HepG2 (cell line): ENCODE measurements around the gene ELOVL2. TPM values are rescaled to one million over a fixed set of nuclear protein-coding genes. Genes with fewer than 3 reads are reported as not detected.

ENCODE experiments used
- AKAP8 ChIP-seq: sonication (generic); formaldehyde crosslinking; IDR thresholded peaks from 2 replicates; pipeline ENCODE4 v1.5.1; 2020; ENCODE audit warnings: mild to moderate bottlenecking, missing genetic modification reagents
- CBX5 ChIP-seq: sonication (generic); formaldehyde crosslinking; IDR thresholded peaks from 2 replicates; pipeline ENCODE4 v1.4.0; 2020; ENCODE audit warnings: missing genetic modification reagents, borderline replicate concordance
- IRF2 ChIP-seq: IDR thresholded peaks from 2 replicates; pipeline ENCODE4 v1.6.1; 2018; ENCODE audit warnings: missing genetic modification reagents, missing compliant biosample characterization
- LCORL ChIP-seq, 2 experiments: fragments of 450-650 bp in 1 of 2; sonication (generic) in 1 of 2; formaldehyde crosslinking in 1 of 2; IDR thresholded peaks; 2 replicates each; pipeline versions ENCODE4 v1.5.0 to v1.6.1; 2017 to 2020; ENCODE audit warnings: antibody characterized with exemption in 1 of 2, missing genetic modification reagents in 1 of 2
- NFE2L2 ChIP-seq: fragments of 150-350 bp; IDR thresholded peaks from 2 replicates; pipeline ENCODE4 v1.6.1; 2014; ENCODE audit warnings: low read length
- PAWR ChIP-seq: sonication (generic); formaldehyde crosslinking; IDR thresholded peaks from 2 replicates; pipeline ENCODE4 v1.4.0; 2020; ENCODE audit warnings: missing genetic modification reagents, mild to moderate bottlenecking, borderline replicate concordance
- RFXAP ChIP-seq: sonication (generic); formaldehyde crosslinking; IDR thresholded peaks from 2 replicates; pipeline ENCODE4 v1.4.0; 2020; ENCODE audit warnings: missing genetic modification reagents, borderline replicate concordance
- SETDB1 ChIP-seq: sonication (generic); formaldehyde crosslinking; IDR thresholded peaks from 2 replicates; pipeline ENCODE4 v1.5.1; 2020; ENCODE audit warnings: missing genetic modification reagents, mild to moderate bottlenecking, borderline replicate concordance
- SP1 ChIP-seq, 2 experiments: fragments of 450-650 bp in 1 of 2; sonication (generic) in 1 of 2; formaldehyde crosslinking in 1 of 2; IDR thresholded peaks; 2 replicates each; pipeline versions ENCODE4 v1.4.0 to v1.6.1; 2016 to 2020; ENCODE audit warnings: missing genetic modification reagents in 1 of 2
- ZBTB7A ChIP-seq: sonication (generic); formaldehyde crosslinking; IDR thresholded peaks from 2 replicates; pipeline ENCODE4 v1.8.0; 2022; ENCODE audit warnings: mild to moderate bottlenecking, missing genetic modification reagents
- ZBTB7B ChIP-seq: sonication (generic); formaldehyde crosslinking; IDR thresholded peaks from 2 replicates; pipeline ENCODE4 v1.4.0; 2020; ENCODE audit warnings: missing genetic modification reagents
- ZC3H4 ChIP-seq: sonication (generic); formaldehyde crosslinking; IDR thresholded peaks from 2 replicates; pipeline ENCODE4 v1.4.0; 2020; ENCODE audit warnings: missing genetic modification reagents, borderline replicate concordance
- ZNF446 ChIP-seq: sonication (generic); formaldehyde crosslinking; IDR thresholded peaks from 2 replicates; pipeline ENCODE4 v1.5.0; 2020; ENCODE audit warnings: mild to moderate bottlenecking, missing genetic modification reagents
- ZNF761 ChIP-seq: sonication (generic); formaldehyde crosslinking; conservative IDR thresholded peaks from 2 replicates; pipeline ENCODE4 v1.4.0; 2020; ENCODE audit warnings: mild to moderate bottlenecking, missing genetic modification reagents
- ZNF83 ChIP-seq: sonication (generic); formaldehyde crosslinking; IDR thresholded peaks from 2 replicates; pipeline ENCODE4 v1.4.0; 2020; ENCODE audit warnings: missing genetic modification reagents, mild to moderate bottlenecking, borderline replicate concordance
- ZSCAN20 ChIP-seq: sonication (generic); formaldehyde crosslinking; IDR thresholded peaks from 2 replicates; pipeline ENCODE4 v1.4.0; 2020; ENCODE audit warnings: missing genetic modification reagents, mild to moderate bottlenecking, borderline replicate concordance
- polyA plus RNA-seq, 8 experiments: library from polyadenylated mRNA; depleted of rRNA in 3 of 8; stranded (reverse) in 7 of 8; unstranded in 1 of 8; fragments of >200 nt; fragmentation: Illumina TruSeq in 4 of 8; extraction: Trizol in 4 of 8; gene quantifications; 2 replicates each; pipeline versions ENCODE4 v1.2.1 to v1.2.3, GENCODE V29; 2011 to 2016; ENCODE audit warnings: low read depth in 4 of 8, missing spikeins in 1 of 8, mixed read lengths in 1 of 8; ENCODE audit not compliant: insufficient read depth in 1 of 8
- total RNA-seq, 5 experiments: library from RNA; depleted of rRNA; stranded (reverse); fragments of >200 nt; fragmentation: Illumina TruSeq; extraction: Trizol; gene quantifications; 2 replicates each; pipeline ENCODE4 v1.2.3, GENCODE V29; 2016; ENCODE audit warnings: low read depth in 1 of 5
- TF ChIP-seq, protein P1 (sequence below): sonication (generic); formaldehyde crosslinking; IDR thresholded peaks from 2 replicates; pipeline ENCODE4 v1.5.0; 2020; ENCODE audit warnings: mild to moderate bottlenecking, missing genetic modification reagents, borderline replicate concordance
- TF ChIP-seq, protein P2 (sequence below): IDR thresholded peaks from 2 replicates; pipeline ENCODE4 v1.6.1; 2016; ENCODE audit warnings: low read depth, control low read depth
- TF ChIP-seq, protein P3 (sequence below): sonication (generic); formaldehyde crosslinking; IDR thresholded peaks from 2 replicates; pipeline ENCODE4 v1.4.0; 2020; ENCODE audit warnings: missing genetic modification reagents
- TF ChIP-seq, protein P4 (sequence below): IDR thresholded peaks from 2 replicates; pipeline ENCODE4 v1.6.1; 2018; ENCODE audit warnings: missing genetic modification reagents
- TF ChIP-seq, protein P5 (sequence below): sonication (generic); formaldehyde crosslinking; conservative IDR thresholded peaks from 2 replicates; pipeline ENCODE4 v1.8.1; 2023; ENCODE audit warnings: missing genetic modification reagents

The ELOVL2 gene
- total and polyA plus RNA-seq, 2 of the 13 experiments (the other 11 are each of a cell fraction or from before 2014, with no cell fraction given) = 43.6 to 65.4 TPM

DNA sequence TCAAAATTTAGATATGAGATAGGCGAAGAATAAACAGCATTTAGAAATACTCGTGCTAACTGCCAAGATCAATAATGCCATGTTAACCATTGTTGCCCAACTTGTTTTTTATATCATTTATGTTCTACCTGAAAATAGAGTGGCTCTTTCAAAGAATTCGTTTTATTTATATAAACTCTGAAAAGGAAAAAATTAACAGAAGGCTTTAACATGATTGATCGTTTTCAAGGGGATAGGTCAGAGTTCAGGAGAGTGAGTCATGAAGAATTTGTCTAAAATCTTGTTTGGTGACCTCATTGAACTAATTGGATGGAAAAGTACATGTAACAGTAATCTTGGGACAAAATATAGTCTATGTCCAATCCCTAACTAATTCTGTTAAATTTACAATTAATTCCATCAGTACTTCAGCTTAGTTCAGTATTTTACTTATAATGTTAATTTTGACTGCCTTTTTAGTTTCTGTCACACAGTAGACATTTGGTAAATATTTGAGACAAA is 11.1 kb upstream of the ELOVL2 start (continued):
- TF ChIP-seq, protein P1, sequence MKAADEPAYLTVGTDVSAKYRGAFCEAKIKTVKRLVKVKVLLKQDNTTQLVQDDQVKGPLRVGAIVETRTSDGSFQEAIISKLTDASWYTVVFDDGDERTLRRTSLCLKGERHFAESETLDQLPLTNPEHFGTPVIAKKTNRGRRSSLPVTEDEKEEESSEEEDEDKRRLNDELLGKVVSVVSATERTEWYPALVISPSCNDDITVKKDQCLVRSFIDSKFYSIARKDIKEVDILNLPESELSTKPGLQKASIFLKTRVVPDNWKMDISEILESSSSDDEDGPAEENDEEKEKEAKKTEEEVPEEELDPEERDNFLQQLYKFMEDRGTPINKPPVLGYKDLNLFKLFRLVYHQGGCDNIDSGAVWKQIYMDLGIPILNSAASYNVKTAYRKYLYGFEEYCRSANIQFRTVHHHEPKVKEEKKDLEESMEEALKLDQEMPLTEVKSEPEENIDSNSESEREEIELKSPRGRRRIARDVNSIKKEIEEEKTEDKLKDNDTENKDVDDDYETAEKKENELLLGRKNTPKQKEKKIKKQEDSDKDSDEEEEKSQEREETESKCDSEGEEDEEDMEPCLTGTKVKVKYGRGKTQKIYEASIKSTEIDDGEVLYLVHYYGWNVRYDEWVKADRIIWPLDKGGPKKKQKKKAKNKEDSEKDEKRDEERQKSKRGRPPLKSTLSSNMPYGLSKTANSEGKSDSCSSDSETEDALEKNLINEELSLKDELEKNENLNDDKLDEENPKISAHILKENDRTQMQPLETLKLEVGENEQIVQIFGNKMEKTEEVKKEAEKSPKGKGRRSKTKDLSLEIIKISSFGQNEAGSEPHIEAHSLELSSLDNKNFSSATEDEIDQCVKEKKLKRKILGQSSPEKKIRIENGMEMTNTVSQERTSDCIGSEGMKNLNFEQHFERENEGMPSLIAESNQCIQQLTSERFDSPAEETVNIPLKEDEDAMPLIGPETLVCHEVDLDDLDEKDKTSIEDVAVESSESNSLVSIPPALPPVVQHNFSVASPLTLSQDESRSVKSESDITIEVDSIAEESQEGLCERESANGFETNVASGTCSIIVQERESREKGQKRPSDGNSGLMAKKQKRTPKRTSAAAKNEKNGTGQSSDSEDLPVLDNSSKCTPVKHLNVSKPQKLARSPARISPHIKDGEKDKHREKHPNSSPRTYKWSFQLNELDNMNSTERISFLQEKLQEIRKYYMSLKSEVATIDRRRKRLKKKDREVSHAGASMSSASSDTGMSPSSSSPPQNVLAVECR (CRISPR knock-in tag) = no peak
- no peak for TF ChIP-seq ZC3H4 (CRISPR knock-in tag)
- TF ChIP-seq IRF2 (CRISPR knock-in tag) = peak; percentile 57; the same call in 1 of the 2 replicates
- TF ChIP-seq, protein P2, sequence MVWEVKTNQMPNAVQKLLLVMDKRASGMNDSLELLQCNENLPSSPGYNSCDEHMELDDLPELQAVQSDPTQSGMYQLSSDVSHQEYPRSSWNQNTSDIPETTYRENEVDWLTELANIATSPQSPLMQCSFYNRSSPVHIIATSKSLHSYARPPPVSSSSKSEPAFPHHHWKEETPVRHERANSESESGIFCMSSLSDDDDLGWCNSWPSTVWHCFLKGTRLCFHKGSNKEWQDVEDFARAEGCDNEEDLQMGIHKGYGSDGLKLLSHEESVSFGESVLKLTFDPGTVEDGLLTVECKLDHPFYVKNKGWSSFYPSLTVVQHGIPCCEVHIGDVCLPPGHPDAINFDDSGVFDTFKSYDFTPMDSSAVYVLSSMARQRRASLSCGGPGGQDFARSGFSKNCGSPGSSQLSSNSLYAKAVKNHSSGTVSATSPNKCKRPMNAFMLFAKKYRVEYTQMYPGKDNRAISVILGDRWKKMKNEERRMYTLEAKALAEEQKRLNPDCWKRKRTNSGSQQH (CRISPR knock-in tag) = no peak
- TF ChIP-seq ZBTB7A (CRISPR knock-in tag) = no peak
- no peak for TF ChIP-seq PAWR (CRISPR knock-in tag)
- TF ChIP-seq RFXAP (CRISPR knock-in tag) = no peak; the same call in 1 of the 2 replicates
- no peak for TF ChIP-seq ZNF761 (CRISPR knock-in tag)
- no peak for TF ChIP-seq SETDB1 (CRISPR knock-in tag)
- TF ChIP-seq ZNF83 (CRISPR knock-in tag) = no peak
- TF ChIP-seq AKAP8 (CRISPR knock-in tag) = no peak
- no peak for TF ChIP-seq NFE2L2
- TF ChIP-seq, protein P3, sequence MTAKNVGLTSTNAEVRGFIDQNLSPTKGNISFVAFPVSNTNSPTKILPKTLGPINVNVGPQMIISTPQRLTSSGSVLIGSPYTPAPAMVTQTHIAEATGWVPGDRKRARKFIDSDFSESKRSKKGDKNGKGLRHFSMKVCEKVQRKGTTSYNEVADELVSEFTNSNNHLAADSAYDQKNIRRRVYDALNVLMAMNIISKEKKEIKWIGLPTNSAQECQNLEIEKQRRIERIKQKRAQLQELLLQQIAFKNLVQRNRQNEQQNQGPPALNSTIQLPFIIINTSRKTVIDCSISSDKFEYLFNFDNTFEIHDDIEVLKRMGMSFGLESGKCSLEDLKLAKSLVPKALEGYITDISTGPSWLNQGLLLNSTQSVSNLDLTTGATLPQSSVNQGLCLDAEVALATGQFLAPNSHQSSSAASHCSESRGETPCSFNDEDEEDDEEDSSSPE (CRISPR knock-in tag) = no peak
- TF ChIP-seq, protein P4, sequence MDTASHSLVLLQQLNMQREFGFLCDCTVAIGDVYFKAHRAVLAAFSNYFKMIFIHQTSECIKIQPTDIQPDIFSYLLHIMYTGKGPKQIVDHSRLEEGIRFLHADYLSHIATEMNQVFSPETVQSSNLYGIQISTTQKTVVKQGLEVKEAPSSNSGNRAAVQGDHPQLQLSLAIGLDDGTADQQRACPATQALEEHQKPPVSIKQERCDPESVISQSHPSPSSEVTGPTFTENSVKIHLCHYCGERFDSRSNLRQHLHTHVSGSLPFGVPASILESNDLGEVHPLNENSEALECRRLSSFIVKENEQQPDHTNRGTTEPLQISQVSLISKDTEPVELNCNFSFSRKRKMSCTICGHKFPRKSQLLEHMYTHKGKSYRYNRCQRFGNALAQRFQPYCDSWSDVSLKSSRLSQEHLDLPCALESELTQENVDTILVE (CRISPR knock-in tag) = 0 out of 2 replicates have a peak, but pooled peaks have one; percentile 47
- TF ChIP-seq, protein P5, sequence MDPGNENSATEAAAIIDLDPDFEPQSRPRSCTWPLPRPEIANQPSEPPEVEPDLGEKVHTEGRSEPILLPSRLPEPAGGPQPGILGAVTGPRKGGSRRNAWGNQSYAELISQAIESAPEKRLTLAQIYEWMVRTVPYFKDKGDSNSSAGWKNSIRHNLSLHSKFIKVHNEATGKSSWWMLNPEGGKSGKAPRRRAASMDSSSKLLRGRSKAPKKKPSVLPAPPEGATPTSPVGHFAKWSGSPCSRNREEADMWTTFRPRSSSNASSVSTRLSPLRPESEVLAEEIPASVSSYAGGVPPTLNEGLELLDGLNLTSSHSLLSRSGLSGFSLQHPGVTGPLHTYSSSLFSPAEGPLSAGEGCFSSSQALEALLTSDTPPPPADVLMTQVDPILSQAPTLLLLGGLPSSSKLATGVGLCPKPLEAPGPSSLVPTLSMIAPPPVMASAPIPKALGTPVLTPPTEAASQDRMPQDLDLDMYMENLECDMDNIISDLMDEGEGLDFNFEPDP (CRISPR knock-in tag) = no peak
- no peak for TF ChIP-seq CBX5 (CRISPR knock-in tag)
- peak; percentile 77; the same call in 1 of the 2 replicates for TF ChIP-seq LCORL (IDR thresholded peaks at IDR 0.05)
- peak; percentile 70 for TF ChIP-seq LCORL (CRISPR knock-in tag; IDR thresholded peaks at IDR 0.05)
- no peak for TF ChIP-seq ZSCAN20
- no peak for TF ChIP-seq ZNF446 (CRISPR knock-in tag)
- no peak for TF ChIP-seq SP1 (IDR thresholded peaks at IDR 0.05)
- TF ChIP-seq SP1 (CRISPR knock-in tag; IDR thresholded peaks at IDR 0.05) = no peak
- TF ChIP-seq ZBTB7B (CRISPR knock-in tag) = no peak
